ENCODE data around the gene ATPAF1. TPM values are rescaled to one million over a fixed set of nuclear protein-coding genes. Genes with fewer than 3 reads are reported as not detected.

ATPAF1 gene
- total RNA-seq, 1 experiment from 2014 or later, result 98.8 TPM

DNA sequence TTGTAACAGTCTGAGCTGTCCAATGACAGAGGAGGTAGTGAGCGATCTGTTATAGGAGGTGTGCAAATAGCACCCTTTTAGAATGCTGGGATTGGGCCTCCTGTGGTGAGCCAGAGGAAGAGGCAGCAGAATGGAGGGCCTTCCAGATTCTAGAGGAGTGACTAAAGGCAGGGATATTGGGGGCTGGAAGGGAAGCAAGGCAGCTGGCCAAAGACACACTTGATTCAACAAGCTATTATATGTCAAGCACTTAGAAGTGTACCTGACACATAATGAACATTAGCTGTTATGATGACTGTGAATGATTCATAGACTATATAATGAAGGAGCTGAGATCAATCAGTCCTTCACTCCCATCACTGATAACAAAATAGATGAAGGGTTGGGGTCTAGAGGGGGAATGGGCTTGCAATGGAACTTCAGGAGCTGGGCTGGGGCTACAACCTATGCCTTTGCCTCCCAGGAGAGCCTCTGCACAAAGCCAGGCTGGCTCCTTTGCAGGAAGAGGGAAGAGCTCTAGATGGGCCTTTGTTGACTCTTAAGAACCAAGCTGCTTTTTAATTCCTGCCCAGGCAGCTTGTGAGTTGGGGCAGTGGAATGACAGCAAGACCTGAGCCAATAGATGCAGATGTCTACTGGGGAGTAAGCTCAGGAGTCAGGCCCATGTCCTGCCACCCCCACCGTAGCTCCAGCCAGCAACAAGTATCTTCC, 61.8 kb downstream of the ATPAF1 start:
- in situ Hi-C loops (cut with HindIII; ENCODE audit: low pct_unique_long_range_greater_than_20kb, low sequenced_read_pairs), result no loop called here
- DNase-seq (ENCODE audit: low read depth), result peak; percentile 46

DNA sequence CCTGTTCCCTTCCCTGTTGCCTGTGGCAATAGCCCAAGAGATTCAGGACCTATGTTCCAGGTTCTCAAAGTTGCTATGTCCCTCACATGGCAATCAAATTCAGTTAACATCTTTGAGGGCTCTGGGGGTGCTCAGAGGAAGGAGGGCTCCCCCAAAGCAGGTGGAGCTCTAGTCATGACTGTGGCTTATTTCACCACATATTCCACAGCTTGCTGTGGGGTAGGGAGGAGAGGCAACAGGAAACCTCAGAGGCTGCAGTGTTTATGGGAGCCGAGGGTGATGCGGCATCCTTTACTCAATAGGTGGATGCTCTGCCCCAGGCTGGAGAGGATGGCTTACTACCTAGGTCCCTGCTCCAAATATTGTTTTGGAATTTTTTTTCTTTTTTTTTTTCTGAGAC, 62.9 kb downstream of the ATPAF1 start:
- in situ Hi-C loops (cut with HindIII; ENCODE audit: low pct_unique_long_range_greater_than_20kb, low sequenced_read_pairs), result no loop called here
- no peak for DNase-seq (ENCODE audit: low read depth)

DNA sequence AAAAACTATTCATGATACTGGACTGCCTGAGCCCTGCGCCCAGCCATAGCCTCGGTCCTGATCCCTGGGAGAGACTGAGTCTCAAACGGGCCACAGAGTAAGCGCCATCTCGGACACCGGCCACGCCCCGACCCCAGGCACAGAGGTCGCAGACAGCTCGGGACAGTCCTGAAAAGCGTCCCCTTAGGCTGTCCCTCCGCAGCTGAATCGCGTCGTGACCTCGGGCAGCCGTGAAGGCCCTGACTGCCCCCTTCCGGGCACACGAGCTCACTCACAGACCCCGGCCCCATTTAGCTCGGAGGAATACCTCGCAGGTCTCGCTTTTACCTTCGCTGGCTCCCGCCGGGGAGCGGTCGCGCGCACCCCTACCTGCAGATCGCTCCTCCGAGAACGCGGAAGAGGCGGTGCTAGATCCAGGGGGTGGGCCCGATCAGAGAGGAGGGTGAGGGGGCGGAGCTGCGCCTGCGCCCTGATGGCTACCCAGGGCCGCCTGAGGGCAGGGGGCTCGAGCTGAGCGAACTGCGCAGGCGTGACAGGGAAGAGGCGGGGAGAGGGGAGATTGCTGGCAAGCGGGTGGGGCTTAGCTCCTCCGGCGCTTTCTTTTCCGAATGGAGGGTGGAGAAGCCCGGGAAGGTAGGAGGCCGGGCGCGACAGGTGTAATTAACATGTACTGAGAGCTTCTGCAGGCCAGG, 64.2 kb downstream of the ATPAF1 start, which contains the start of gene MKNK1:
MKNK1 (minus strand) TSS at position 411 of the 692 bp plus-strand sequence. CDS start 20,941 bp downstream, outside the sequence.
- peak; percentile 94 for DNase-seq (ENCODE audit: low read depth)

DNA sequence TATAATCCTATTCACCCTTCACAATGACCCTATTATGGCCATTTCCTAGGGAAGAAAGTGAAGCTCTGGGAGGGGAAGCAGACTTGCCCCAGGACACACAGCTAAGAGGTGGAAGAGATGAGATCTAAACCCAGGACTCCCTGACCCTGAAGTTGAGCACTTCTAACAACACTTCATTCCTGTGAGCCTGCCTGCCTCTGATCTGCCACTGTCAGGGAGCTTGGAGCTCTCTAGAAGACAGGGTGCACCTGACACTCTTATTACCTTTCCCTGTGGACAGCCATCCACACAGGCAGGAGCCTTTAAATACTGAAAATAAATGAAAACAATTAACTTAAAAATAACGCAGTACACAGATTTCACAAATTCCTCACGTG, 64.7 kb downstream of the ATPAF1 start:
- in situ Hi-C loops (cut with HindIII; ENCODE audit: low pct_unique_long_range_greater_than_20kb, low sequenced_read_pairs), result no loop called here

More for the DNA sequence above, 64.2 kb downstream of the ATPAF1 start, which contains the start of gene MKNK1:
- in situ Hi-C loops (cut with HindIII; ENCODE audit: low pct_unique_long_range_greater_than_20kb, low sequenced_read_pairs), result no loop called here

GRCh38 chr1:46601257-46602007, 66.7 kb downstream of the ATPAF1 start:
- no peak for DNase-seq (ENCODE audit: low read depth)
- in situ Hi-C loops (cut with HindIII; ENCODE audit: low pct_unique_long_range_greater_than_20kb, low sequenced_read_pairs), result no loop called here

More for the DNA sequence above, 64.7 kb downstream of the ATPAF1 start:
- DNase-seq (ENCODE audit: low read depth), result no peak

DNA sequence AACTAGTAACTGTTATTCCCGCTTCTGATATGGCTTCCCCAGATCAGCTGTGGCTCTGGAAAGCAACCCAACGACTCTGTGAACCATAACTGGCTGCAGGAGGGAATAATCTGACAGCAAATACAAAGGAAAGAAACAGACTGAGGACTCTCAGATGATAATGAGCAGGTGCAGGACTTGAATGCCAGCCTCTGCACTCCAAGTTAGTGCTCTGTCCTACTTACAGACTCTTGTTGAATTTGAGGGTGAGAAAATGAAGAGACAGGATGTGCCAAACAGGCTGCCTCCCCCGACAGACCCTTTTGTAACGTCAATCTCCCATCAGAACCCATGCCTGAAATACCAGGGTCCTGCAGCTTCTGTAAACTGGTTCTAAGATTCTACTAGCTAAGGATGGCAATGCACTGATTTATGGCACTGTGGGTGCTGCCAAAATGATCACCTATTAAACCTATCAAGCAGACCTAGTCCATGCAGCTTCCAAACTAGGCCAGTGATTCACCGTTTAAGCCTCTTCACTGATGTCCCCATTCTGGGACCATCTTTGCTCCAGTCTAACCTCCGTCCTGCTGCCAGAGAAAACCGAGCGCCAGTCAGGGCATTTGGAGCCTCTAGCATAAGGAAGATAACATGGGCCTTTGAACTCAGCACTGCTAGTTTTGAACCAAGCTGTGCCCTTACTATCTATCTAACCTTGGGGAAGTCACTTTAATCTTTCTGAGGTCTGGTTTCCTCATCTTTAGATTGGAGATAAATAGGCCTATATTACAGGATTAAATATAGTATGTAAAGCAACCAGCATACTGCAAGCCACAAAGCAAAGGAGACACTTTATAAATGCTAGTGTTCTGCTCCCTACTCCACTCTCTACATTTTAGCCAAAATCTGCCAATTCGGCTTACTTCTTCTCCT, 68.8 kb downstream of the ATPAF1 start:
- in situ Hi-C loops (cut with HindIII; ENCODE audit: low pct_unique_long_range_greater_than_20kb, low sequenced_read_pairs), result no loop called here
- DNase-seq (ENCODE audit: low read depth), result no peak

GRCh38 chr1:46596846-46597245, 71.3 kb downstream of the ATPAF1 start:
- DNase-seq (ENCODE audit: low read depth), result no peak
- in situ Hi-C loops (cut with HindIII; ENCODE audit: low pct_unique_long_range_greater_than_20kb, low sequenced_read_pairs), result no loop called here

- DNase-seq (ENCODE audit: low read depth), result no peak
- in situ Hi-C loops (cut with HindIII; ENCODE audit: low pct_unique_long_range_greater_than_20kb, low sequenced_read_pairs), result no loop called here
Observed at GRCh38 chr1:46596036-46596435, 72.1 kb downstream of the ATPAF1 start.

DNA sequence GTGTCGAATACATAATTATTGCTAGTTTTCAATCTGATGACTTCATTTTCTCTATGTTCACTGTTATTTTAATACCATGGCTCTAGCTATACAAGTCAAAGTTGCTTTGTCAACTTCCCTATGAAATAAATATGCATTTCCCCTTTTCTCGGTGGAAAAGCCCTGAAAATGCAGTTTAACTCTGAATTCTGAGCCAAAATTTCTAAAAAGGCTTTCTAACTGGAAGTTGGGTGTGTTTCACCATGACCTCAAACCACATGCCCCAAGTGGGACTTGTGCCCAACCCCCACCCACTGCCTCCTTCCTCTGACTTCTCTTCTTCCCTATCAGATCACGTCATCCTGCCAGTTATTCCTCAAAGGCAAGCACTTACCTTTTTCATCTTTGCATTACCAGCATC, 73.0 kb downstream of the ATPAF1 start:
- in situ Hi-C loops (cut with HindIII; ENCODE audit: low pct_unique_long_range_greater_than_20kb, low sequenced_read_pairs), result no loop called here
- no peak for DNase-seq (ENCODE audit: low read depth)

DNA sequence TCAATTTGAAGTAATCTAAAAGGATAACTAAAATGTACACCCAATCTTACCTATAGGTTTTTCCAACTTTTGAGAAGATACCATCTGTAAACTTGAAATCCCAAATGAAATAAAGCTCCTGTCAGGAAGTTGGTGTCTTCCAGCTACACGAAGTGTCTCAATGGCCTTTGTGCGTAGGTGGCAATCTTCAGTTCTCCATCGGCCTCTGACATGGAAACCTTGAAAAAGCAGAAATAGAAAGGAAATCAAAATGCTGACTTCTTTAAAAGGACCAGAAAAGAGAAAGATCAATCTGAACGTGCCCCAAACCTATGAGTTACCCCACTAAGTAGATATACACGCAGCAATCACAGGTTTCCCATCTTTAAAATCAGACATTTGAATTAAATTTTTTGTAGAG, 74.1 kb downstream of the ATPAF1 start:
- in situ Hi-C loops (cut with HindIII; ENCODE audit: low pct_unique_long_range_greater_than_20kb, low sequenced_read_pairs), result no loop called here
- no peak for DNase-seq (ENCODE audit: low read depth)

DNA sequence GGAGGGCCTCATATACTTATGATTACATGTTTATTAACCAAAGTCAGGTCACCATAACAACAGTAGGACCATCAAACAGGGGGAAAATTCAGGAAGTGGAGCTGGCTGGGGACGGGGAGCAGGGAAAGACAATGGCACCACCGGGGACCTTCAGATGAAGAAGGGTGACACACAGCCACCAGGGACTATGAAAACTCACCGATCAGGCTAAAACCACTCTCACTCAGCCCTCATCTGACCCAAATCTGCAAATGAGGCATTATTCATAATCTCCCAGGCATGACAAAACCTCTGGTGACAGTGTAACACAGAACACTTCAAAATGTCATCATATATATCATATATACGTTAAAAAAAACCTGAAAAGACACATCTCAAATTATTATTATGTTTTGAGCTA, 75.3 kb downstream of the ATPAF1 start:
- DNase-seq (ENCODE audit: low read depth), result no peak
- in situ Hi-C loops (cut with HindIII; ENCODE audit: low pct_unique_long_range_greater_than_20kb, low sequenced_read_pairs), result no loop called here

- no peak for DNase-seq (ENCODE audit: low read depth)
- in situ Hi-C loops (cut with HindIII; ENCODE audit: low pct_unique_long_range_greater_than_20kb, low sequenced_read_pairs), result no loop called here
Observed at GRCh38 chr1:46589529-46589928, 78.6 kb downstream of the ATPAF1 start.

- DNase-seq (ENCODE audit: low read depth), result no peak
- in situ Hi-C loops (cut with HindIII; ENCODE audit: low pct_unique_long_range_greater_than_20kb, low sequenced_read_pairs), result no loop called here
Observed at GRCh38 chr1:46587069-46587468, 81.1 kb downstream of the ATPAF1 start.

DNA sequence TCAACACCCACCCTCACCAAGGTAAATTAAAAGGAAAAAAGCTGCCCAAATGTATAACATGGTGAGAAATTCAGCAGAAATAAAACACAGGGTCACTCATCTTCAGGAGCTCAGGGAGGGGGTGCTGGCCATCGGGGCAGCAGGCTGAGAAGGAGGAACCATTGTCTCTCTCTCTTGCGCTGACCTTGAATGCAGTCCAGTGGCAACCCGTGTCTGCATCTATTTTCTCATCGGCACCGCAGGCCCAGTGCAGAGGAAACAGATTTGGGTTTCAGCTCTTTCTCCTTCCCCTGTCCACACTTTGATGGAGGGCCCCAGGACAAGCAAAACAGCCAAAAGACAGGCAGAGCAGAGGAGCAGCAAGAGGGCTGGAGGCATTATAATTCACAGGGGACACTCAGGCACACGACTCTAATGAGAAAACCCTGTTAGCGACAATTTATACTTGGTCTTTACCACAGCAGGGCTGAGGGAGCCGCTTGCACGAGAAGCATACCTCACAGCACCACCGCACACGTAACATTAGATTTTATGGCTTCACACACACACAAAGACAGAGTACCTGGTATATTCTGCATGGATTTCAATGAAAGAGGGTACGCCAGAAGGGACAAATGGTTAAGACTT, 82.7 kb downstream of the ATPAF1 start:
- in situ Hi-C loops (cut with HindIII; ENCODE audit: low pct_unique_long_range_greater_than_20kb, low sequenced_read_pairs), result no loop called here
- DNase-seq (ENCODE audit: low read depth), result no peak

DNA sequence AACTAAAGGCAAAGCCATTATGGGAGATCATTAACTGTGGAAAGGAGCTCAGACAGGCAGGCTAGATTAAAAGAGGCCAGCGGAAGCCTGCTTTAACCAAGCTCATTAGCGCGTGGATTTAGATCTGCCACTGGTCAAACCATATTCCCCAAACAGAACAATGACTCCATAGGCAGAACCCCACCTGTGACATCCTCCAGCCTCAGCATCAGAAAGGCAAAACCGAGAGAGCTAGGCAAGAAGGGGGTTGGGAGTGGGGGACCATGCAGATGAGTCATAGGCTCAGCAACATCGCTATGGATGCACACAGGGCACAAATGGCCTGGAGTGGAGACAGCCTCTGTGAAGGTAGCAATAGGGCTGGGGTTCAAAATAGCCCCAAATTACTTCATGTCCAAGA, 84.7 kb downstream of the ATPAF1 start:
- no peak for DNase-seq (ENCODE audit: low read depth)
- in situ Hi-C loops (cut with HindIII; ENCODE audit: low pct_unique_long_range_greater_than_20kb, low sequenced_read_pairs), result no loop called here

GRCh38 chr1:46582972-46583371, 85.2 kb downstream of the ATPAF1 start:
- in situ Hi-C loops (cut with HindIII; ENCODE audit: low pct_unique_long_range_greater_than_20kb, low sequenced_read_pairs), result no loop called here
- no peak for DNase-seq (ENCODE audit: low read depth)
